Loucy (cell line): ENCODE results near the gene PEF1.

ENCODE experiments used
- EZH2phosphoT487 ChIP-seq: fragments of 200-600 bp; IDR thresholded peaks from 2 replicates; pipeline ENCODE4 v1.6.1; 2018; ENCODE audit warnings: antibody characterized with exemption, mild to moderate bottlenecking, moderate library complexity, borderline replicate concordance
- TF ChIP-seq, protein P1 (sequence below): fragments of 200-600 bp; sonication (generic); conservative IDR thresholded peaks from 2 replicates; pipeline ENCODE4 v1.5.1; 2014; ENCODE audit warnings: mild to moderate bottlenecking, antibody characterized with exemption, low read length

DNA sequence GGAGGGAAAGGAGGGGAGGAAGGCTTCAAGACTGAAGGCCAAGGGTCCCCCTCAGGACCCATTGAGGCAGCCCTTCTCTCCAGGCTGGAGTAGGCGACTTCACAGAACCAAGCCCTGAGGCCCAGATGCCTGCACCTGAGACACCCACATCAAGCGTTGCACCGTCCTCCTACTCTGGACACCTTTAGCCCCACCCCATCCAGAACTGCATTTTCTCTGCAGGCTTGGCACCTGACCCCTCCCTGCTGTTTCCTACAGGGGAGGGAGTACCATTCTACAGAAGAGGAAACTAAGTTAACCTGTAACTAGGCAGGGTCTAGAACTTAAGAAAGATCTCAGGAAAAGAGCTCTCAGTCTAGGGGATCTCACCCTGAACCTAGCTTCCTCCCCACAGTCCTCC, 12.0 kb downstream of the PEF1 start:
- TF ChIP-seq, protein P1, sequence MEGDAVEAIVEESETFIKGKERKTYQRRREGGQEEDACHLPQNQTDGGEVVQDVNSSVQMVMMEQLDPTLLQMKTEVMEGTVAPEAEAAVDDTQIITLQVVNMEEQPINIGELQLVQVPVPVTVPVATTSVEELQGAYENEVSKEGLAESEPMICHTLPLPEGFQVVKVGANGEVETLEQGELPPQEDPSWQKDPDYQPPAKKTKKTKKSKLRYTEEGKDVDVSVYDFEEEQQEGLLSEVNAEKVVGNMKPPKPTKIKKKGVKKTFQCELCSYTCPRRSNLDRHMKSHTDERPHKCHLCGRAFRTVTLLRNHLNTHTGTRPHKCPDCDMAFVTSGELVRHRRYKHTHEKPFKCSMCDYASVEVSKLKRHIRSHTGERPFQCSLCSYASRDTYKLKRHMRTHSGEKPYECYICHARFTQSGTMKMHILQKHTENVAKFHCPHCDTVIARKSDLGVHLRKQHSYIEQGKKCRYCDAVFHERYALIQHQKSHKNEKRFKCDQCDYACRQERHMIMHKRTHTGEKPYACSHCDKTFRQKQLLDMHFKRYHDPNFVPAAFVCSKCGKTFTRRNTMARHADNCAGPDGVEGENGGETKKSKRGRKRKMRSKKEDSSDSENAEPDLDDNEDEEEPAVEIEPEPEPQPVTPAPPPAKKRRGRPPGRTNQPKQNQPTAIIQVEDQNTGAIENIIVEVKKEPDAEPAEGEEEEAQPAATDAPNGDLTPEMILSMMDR, result no peak
- no peak for TF ChIP-seq EZH2phosphoT487
